ENCODE results near the gene PPP1R1B. TPM values are rescaled to one million over a fixed set of nuclear protein-coding genes. Genes with fewer than 3 reads are reported as not detected.

Gene PPP1R1B
- total and polyA plus RNA-seq, 9 of the 15 experiments (the other 6 are each of a cell fraction or from before 2014, with no cell fraction given) = 0.07 to 0.18 (median 0.10) TPM; not detected in 4

DNA sequence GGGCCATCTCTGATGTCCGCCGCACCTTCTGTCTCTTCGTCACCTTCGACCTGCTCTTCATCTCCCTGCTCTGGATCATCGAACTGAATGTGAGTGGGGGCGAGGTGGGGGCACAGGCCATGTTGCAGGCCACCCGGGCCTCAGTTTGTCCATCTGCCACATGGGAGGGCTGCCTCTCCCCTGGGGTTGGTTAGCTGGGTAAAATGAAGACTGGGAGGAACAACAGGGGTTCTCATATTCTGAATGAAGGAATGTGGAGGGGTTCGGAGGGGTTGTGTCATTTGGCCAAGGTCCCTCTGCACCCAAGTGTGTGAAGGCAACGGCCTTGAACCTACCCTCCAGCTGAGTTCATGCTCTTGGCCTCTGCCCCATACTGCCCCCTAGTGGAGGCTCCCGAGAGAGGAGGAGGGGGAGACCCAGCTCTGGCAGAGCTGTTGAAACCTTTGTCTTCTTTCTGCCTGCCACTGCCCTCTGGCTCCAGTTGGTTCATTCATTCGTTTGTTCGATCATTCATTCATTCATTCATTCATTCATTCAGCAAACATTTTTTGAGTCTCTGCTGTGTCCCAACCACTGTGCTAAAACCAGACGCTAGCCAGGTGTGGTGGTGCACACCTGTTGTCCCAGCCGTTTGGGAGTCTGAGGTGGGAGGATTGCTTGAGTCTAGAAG, 27.0 kb downstream of the PPP1R1B start:
- peak; percentile 86 to 91 (median 89) for DNase-seq (ENCODE audit: extremely low read depth in 1 of 4, low spot score in 3 of 4)
- Histone ChIP-seq H3K36me3 (ENCODE audit: control insufficient read depth, insufficient read depth, low read length) (peaks cover 50% of the 10 kb centered on the region), H3K4me3 (no peak overlapping the region), H4K20me1 (replicated peaks; ENCODE audit: control insufficient read depth, insufficient read depth, low read length) (no peaks in the 10 kb centered on the region), H3K79me2 (ENCODE audit: control insufficient read depth, insufficient read depth, low read length) (peaks cover 47% of the 10 kb centered on the region), H3K4me2 (ENCODE audit: insufficient read depth, low read length) (no peak overlapping the region), H3K9me1 (ENCODE audit: control insufficient read depth, insufficient read depth, low read length) (no peaks in the 10 kb centered on the region), H3K27ac (ENCODE audit: extremely low read depth, low read depth, low read length) (no peak overlapping the region; the same call in 2 of the 3 replicates), H3K9me3 (replicated peaks; ENCODE audit: control insufficient read depth, insufficient read depth, low read depth, low read length) (no peaks in the 10 kb centered on the region), H3K4me1 (replicated peaks in 1 of 2; ENCODE audit: control insufficient read depth in 2 of 2, insufficient read depth in 2 of 2, low read length in 2 of 2) (peaks cover 48 to 55% of the 10 kb centered on the region in 2 experiments), H3K27me3 (ENCODE audit: control insufficient read depth in 2 of 2, insufficient read depth in 2 of 2, low read length in 2 of 2) (no peaks in the 10 kb centered on the region), H3K9ac (ENCODE audit: insufficient read depth in 1 of 2, low read depth in 2 of 2, low read length in 2 of 2) (peak overlapping the region; percentile 6 to 89; a peak in 3 of 4 replicates), H2AFZ (ENCODE audit: low read depth, low read length) (no peak overlapping the region)
- BruUV-seq (replicated peaks) = no TSS peak
- intact Hi-C loops (cut with micrococcal nuclease) = no loop called here
- FAIRE-seq = peak; percentile 87
- CTCF ChIA-PET (ENCODE audit: low intra/inter-chr PET ratio) = interaction anchor here (0.6 to 3.3 kb wide), 2 partner anchors 10 to 31 kb away, joined by 3 to 38 read pairs; no protein-coding TSS in a partner anchor
- POLR2A ChIA-PET = interaction anchor here (0.9 to 1.4 kb wide), 5 partner anchors 8 to 20 kb away, joined by 3 to 9 read pairs (median 4); partner anchors contain the start of gene TCAP
- 16% methylated on average over 10 of the region's 14 CpGs for whole genome bisulfite sequencing (ENCODE audit: insufficient coverage, low coverage, missing lambda C conversion rate)
- peak; percentile 84 for ATAC-seq
- in situ Hi-C loops (cut with MboI) = no loop called here
- TF ChIP-seq TAL1 (IDR thresholded peaks at IDR 0.05) (no peak), BCOR (IDR thresholded peaks at IDR 0.05) (peak; percentile 84), NFIX (CRISPR knock-in tag; IDR thresholded peaks at IDR 0.05; ENCODE audit: low read depth) (no peak), HMGN3 (IDR thresholded peaks at IDR 0.05; ENCODE audit: borderline replicate concordance, extremely low read depth, insufficient read length, low read depth, low read length) (no peak), CEBPG (CRISPR knock-in tag; IDR thresholded peaks at IDR 0.05) (no peak), CEBPG (tag; conservative IDR thresholded peaks at IDR 0.05 in 1 of 2, IDR thresholded peaks at IDR 0.05 in 1 of 2) (no peak), ZNF184 (CRISPR knock-in tag; IDR thresholded peaks at IDR 0.05) (no peak), CBX3 (IDR thresholded peaks at IDR 0.05; ENCODE audit: borderline replicate concordance in 1 of 2, low read length in 2 of 2) (peak in 1 of 2 experiments; percentile 70; a peak in 2 of 3 replicates), KAT7 (CRISPR knock-in tag; IDR thresholded peaks at IDR 0.05; ENCODE audit: borderline replicate concordance) (no peak), HNRNPL (IDR thresholded peaks at IDR 0.05; ENCODE audit: low read depth, low read length) (no peak), TEAD4 (IDR thresholded peaks at IDR 0.05; ENCODE audit: low read length) (no peak), TEAD4 (CRISPR knock-in tag; IDR thresholded peaks at IDR 0.05; ENCODE audit: borderline replicate concordance) (no peak), SPI1 (IDR thresholded peaks at IDR 0.05; ENCODE audit: borderline replicate concordance, low read depth, low read length) (no peak), DDX20 (tag; IDR thresholded peaks at IDR 0.05; ENCODE audit: low read depth) (no peak), MAFF (IDR thresholded peaks at IDR 0.05; ENCODE audit: low read length) (no peak), PTTG1 (tag; IDR thresholded peaks at IDR 0.05; ENCODE audit: low read depth) (no peak), HCFC1 (IDR thresholded peaks at IDR 0.05; ENCODE audit: low read depth, low read length) (no peak)
- TF ChIP-seq, protein P1, sequence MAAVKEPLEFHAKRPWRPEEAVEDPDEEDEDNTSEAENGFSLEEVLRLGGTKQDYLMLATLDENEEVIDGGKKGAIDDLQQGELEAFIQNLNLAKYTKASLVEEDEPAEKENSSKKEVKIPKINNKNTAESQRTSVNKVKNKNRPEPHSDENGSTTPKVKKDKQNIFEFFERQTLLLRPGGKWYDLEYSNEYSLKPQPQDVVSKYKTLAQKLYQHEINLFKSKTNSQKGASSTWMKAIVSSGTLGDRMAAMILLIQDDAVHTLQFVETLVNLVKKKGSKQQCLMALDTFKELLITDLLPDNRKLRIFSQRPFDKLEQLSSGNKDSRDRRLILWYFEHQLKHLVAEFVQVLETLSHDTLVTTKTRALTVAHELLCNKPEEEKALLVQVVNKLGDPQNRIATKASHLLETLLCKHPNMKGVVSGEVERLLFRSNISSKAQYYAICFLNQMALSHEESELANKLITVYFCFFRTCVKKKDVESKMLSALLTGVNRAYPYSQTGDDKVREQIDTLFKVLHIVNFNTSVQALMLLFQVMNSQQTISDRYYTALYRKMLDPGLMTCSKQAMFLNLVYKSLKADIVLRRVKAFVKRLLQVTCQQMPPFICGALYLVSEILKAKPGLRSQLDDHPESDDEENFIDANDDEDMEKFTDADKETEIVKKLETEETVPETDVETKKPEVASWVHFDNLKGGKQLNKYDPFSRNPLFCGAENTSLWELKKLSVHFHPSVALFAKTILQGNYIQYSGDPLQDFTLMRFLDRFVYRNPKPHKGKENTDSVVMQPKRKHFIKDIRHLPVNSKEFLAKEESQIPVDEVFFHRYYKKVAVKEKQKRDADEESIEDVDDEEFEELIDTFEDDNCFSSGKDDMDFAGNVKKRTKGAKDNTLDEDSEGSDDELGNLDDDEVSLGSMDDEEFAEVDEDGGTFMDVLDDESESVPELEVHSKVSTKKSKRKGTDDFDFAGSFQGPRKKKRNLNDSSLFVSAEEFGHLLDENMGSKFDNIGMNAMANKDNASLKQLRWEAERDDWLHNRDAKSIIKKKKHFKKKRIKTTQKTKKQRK (IDR thresholded peaks at IDR 0.05; ENCODE audit: borderline replicate concordance, low read depth, low read length) = no peak
- TF ChIP-seq, protein P2, sequence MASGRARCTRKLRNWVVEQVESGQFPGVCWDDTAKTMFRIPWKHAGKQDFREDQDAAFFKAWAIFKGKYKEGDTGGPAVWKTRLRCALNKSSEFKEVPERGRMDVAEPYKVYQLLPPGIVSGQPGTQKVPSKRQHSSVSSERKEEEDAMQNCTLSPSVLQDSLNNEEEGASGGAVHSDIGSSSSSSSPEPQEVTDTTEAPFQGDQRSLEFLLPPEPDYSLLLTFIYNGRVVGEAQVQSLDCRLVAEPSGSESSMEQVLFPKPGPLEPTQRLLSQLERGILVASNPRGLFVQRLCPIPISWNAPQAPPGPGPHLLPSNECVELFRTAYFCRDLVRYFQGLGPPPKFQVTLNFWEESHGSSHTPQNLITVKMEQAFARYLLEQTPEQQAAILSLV (tag; IDR thresholded peaks at IDR 0.05) = no peak
